H1 (cell line): ENCODE measurements around the gene MIDN. TPM values are rescaled to one million over a fixed set of nuclear protein-coding genes. Genes with fewer than 3 reads are reported as not detected.
A peak's percentile ranks its signal among the peaks of the same experiment; 100 is the strongest.

ENCODE experiments used
- ASH2L ChIP-seq: fragments of 200-600, 300-600 bp; sonication (generic); IDR thresholded peaks from one replicate; pipeline ENCODE4 v1.7.1; 2017; ENCODE audit warnings: low read length
- BACH1 ChIP-seq: IDR thresholded peaks from 2 replicates; pipeline ENCODE4 v1.6.1; 2012; ENCODE audit warnings: low read length, improper control_type of control experiment
- CBX5 ChIP-seq: fragments of 300-800, 300-1000 bp; sonication (generic); IDR thresholded peaks from 2 replicates; pipeline ENCODE4 v1.7.1; 2016; ENCODE audit warnings: antibody characterized with exemption, low read length, low read depth
- E2F6 ChIP-seq: IDR thresholded peaks from 2 replicates; pipeline ENCODE4 v1.6.1; 2012; ENCODE audit warnings: inconsistent platforms
- EGR1 ChIP-seq: IDR thresholded peaks from 2 replicates; pipeline ENCODE4 v1.6.1; 2011; ENCODE audit warnings: low read depth, low read length, borderline replicate concordance
- EP300 ChIP-seq, 2 experiments: IDR thresholded peaks; 1 replicate in 1 of 2; 2 replicates in 1 of 2; pipeline ENCODE4 v1.6.1; 2011 to 2012; ENCODE audit warnings: low read depth in 2 of 2, low read length in 2 of 2, mild to moderate bottlenecking in 2 of 2, borderline replicate concordance in 1 of 2, inconsistent platforms in 1 of 2, moderate library complexity in 1 of 2
- FOSL1 ChIP-seq: IDR thresholded peaks from 2 replicates; pipeline ENCODE4 v1.6.1; 2011; ENCODE audit warnings: mild to moderate bottlenecking, low read depth, low read length, moderate library complexity; ENCODE audit not compliant: insufficient read depth
- KDM1A ChIP-seq: fragments of 200-600, 300-600 bp; sonication (generic); IDR thresholded peaks from 2 replicates; pipeline ENCODE4 v1.7.1; 2016; ENCODE audit warnings: mild to moderate bottlenecking, low read length, borderline replicate concordance
- KDM4A ChIP-seq: IDR thresholded peaks from one replicate; pipeline ENCODE4 v1.7.1; 2012; ENCODE audit warnings: low read depth, mild to moderate bottlenecking, moderate library complexity, low read length, inconsistent platforms; ENCODE audit not compliant: severe bottlenecking
- MAFK ChIP-seq: IDR thresholded peaks from 2 replicates; pipeline ENCODE4 v1.6.1; 2012; ENCODE audit warnings: low read depth, mild to moderate bottlenecking, improper control_type of control experiment, low read length
- POLR2A ChIP-seq, 2 experiments: IDR thresholded peaks; 1 replicate in 1 of 2; 2 replicates in 1 of 2; pipeline ENCODE4 v1.6.1; 2011; ENCODE audit warnings: low read depth in 2 of 2, low read length in 2 of 2, mild to moderate bottlenecking in 2 of 2; ENCODE audit errors: control extremely low read depth in 1 of 2
- POU5F1 ChIP-seq: IDR thresholded peaks from 2 replicates; pipeline ENCODE4 v1.6.1; 2011; ENCODE audit warnings: low read depth, mild to moderate bottlenecking, low read length, moderate library complexity
- SAP30 ChIP-seq: fragments of 300-600 bp; sonication (generic); IDR thresholded peaks from 2 replicates; pipeline ENCODE4 v1.7.1; 2012; ENCODE audit warnings: low read length, moderate library complexity, mild to moderate bottlenecking, inconsistent platforms; ENCODE audit not compliant: insufficient read depth, insufficient replicate concordance
- SIN3A ChIP-seq, 2 experiments: IDR thresholded peaks in 1 of 2; conservative IDR thresholded peaks in 1 of 2; 2 replicates each; pipeline ENCODE4 v1.6.1; 2011 to 2012; ENCODE audit warnings: low read length in 2 of 2, improper control_type of control experiment in 1 of 2, low read depth in 1 of 2, mild to moderate bottlenecking in 1 of 2
- SP2 ChIP-seq: IDR thresholded peaks from 2 replicates; pipeline ENCODE4 v1.6.1; 2012; ENCODE audit warnings: mild to moderate bottlenecking, low read length, inconsistent platforms
- SP4 ChIP-seq: IDR thresholded peaks from 2 replicates; pipeline ENCODE4 v1.6.1; 2012; ENCODE audit warnings: low read length, inconsistent platforms
- SRF ChIP-seq: IDR thresholded peaks from 2 replicates; pipeline ENCODE4 v1.6.1; 2011; ENCODE audit warnings: mild to moderate bottlenecking, low read depth, low read length, moderate library complexity
- TAF1 ChIP-seq: IDR thresholded peaks from 2 replicates; pipeline ENCODE4 v1.6.1; 2011; ENCODE audit warnings: mild to moderate bottlenecking, low read depth, low read length
- TCF12 ChIP-seq: IDR thresholded peaks from 2 replicates; pipeline ENCODE4 v1.6.1; 2011; ENCODE audit warnings: low read depth, mild to moderate bottlenecking, low read length
- USF2 ChIP-seq: IDR thresholded peaks from 2 replicates; pipeline ENCODE4 v1.6.1; 2011; ENCODE audit warnings: low read length, improper control_type of control experiment
- polyA plus RNA-seq, 7 experiments: library from polyadenylated mRNA; depleted of rRNA in 3 of 7; stranded (reverse) in 5 of 7; unstranded in 2 of 7; fragments of >200 nt in 5 of 7; fragments of 200-250 nt in 2 of 7; gene quantifications; 1 replicate in 5 of 7; 2 replicates in 1 of 7; 4 replicates in 1 of 7; pipeline versions ENCODE4 v1.2.1 to v1.2.3, GENCODE V29; 2011 to 2013; ENCODE audit warnings: missing spikeins in 2 of 7, mixed read lengths in 2 of 7
- total RNA-seq: library from RNA; stranded (reverse); fragmentation: NEBNext Ultra II Directional; extraction: Animal tissue kit (Norgen Biotek cat#: 25700); gene quantifications from 2 replicates; pipeline ENCODE4 v1.2.1, GENCODE V29; 2021
- TF ChIP-seq, protein P1 (sequence below): IDR thresholded peaks from 2 replicates; pipeline ENCODE4 v1.6.1; 2011; ENCODE audit warnings: low read depth, mild to moderate bottlenecking, low read length; ENCODE audit not compliant: insufficient read depth
- TF ChIP-seq, protein P2 (sequence below): IDR thresholded peaks from 2 replicates; pipeline ENCODE4 v1.6.1; 2012; ENCODE audit warnings: inconsistent platforms

Gene MIDN
- total and polyA plus RNA-seq, 2 of the 8 experiments (the other 6 are each of a cell fraction or from before 2014, with no cell fraction given): 39.8 to 159 TPM

GRCh38 chr19:1248139-1248785 lies at the start of gene MIDN (continued):
- TF ChIP-seq POU5F1 (no peak), TAF1 (peak; percentile 77), SP4 (peak; percentile 57; the same call in 1 of the 2 replicates), SP2 (no peak), ASH2L (no peak), FOSL1 (no peak), BACH1 (0 out of 2 replicates have a peak, but pooled peaks have one; percentile 12), E2F6 (no peak; the same call in 1 of the 2 replicates), SAP30 (no peak), CBX5 (no peak), POLR2A (IDR thresholded peaks at IDR 0.05; ENCODE audit: control extremely low read depth in 1 of 2, low read depth in 2 of 2, low read length in 2 of 2) (peak in 1 of 2 experiments; percentile 89; a peak in 2 of 3 replicates), EP300 (IDR thresholded peaks at IDR 0.05; ENCODE audit: borderline replicate concordance in 1 of 2, low read depth in 2 of 2, low read length in 2 of 2) (no peak), SRF (no peak), TCF12 (no peak), KDM4A (peak; percentile 58), KDM1A (no peak), EGR1 (0 out of 2 replicates have a peak, but pooled peaks have one; percentile 36), MAFK (no peak), USF2 (no peak), SIN3A (conservative IDR thresholded peaks at IDR 0.05 in 1 of 2, IDR thresholded peaks at IDR 0.05 in 1 of 2; ENCODE audit: low read depth in 1 of 2, low read length in 2 of 2) (peak in 1 of 2 experiments; percentile 11; a peak in 1 of 4 replicates)
- TF ChIP-seq, protein P1, sequence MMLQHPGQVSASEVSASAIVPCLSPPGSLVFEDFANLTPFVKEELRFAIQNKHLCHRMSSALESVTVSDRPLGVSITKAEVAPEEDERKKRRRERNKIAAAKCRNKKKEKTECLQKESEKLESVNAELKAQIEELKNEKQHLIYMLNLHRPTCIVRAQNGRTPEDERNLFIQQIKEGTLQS: no peak
- TF ChIP-seq, protein P2, sequence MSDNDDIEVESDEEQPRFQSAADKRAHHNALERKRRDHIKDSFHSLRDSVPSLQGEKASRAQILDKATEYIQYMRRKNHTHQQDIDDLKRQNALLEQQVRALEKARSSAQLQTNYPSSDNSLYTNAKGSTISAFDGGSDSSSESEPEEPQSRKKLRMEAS: no peak
